ENCODE measurements around the gene FOXO3. TPM values are rescaled to one million over a fixed set of nuclear protein-coding genes. Genes with fewer than 3 reads are reported as not detected.

FOXO3 gene
- total and polyA plus RNA-seq, 2 of the 13 experiments (the other 11 are each of a cell fraction or from before 2014, with no cell fraction given) = 16.0 to 22.5 TPM

- TF ChIP-seq ZNF891 (CRISPR knock-in tag; IDR thresholded peaks at IDR 0.05) = no peak
- TF ChIP-seq HMGA1 (CRISPR knock-in tag; conservative IDR thresholded peaks at IDR 0.05) = no peak
- TF ChIP-seq ZNF281 (CRISPR knock-in tag; IDR thresholded peaks at IDR 0.05; ENCODE audit: borderline replicate concordance) = no peak
- TF ChIP-seq DRAP1 (CRISPR knock-in tag; IDR thresholded peaks at IDR 0.05) = no peak
- TF ChIP-seq ZMYM4 (CRISPR knock-in tag; IDR thresholded peaks at IDR 0.05) = no peak
- peak; percentile 48; the same call in 1 of the 2 replicates for TF ChIP-seq POLR2G (IDR thresholded peaks at IDR 0.05; ENCODE audit: low read depth, low read length)
- 0 out of 2 replicates have a peak, but pooled peaks have one; percentile 40 for TF ChIP-seq ARNT2 (CRISPR knock-in tag; IDR thresholded peaks at IDR 0.05; ENCODE audit: low read depth)
- no peak for TF ChIP-seq ETS1 (CRISPR knock-in tag; IDR thresholded peaks at IDR 0.05)
- no peak for TF ChIP-seq ZNF780A (CRISPR knock-in tag; IDR thresholded peaks at IDR 0.05)
- TF ChIP-seq ARHGAP35 (CRISPR knock-in tag; IDR thresholded peaks at IDR 0.05; ENCODE audit: borderline replicate concordance) = no peak
- TF ChIP-seq ZNF563 (CRISPR knock-in tag; IDR thresholded peaks at IDR 0.05) = no peak
- TF ChIP-seq PBX2 (CRISPR knock-in tag; IDR thresholded peaks at IDR 0.05) = no peak
- TF ChIP-seq JUN (CRISPR knock-in tag; IDR thresholded peaks at IDR 0.05) = no peak
- no peak for TF ChIP-seq ZNF292 (CRISPR knock-in tag; IDR thresholded peaks at IDR 0.05; ENCODE audit: borderline replicate concordance, low read depth)
- no peak; the same call in 1 of the 2 replicates for TF ChIP-seq ZNF552 (CRISPR knock-in tag; IDR thresholded peaks at IDR 0.05; ENCODE audit: borderline replicate concordance)
- TF ChIP-seq ZNF225 (CRISPR knock-in tag; IDR thresholded peaks at IDR 0.05) = no peak
- TF ChIP-seq ZFX (CRISPR knock-in tag; IDR thresholded peaks at IDR 0.05; ENCODE audit: low read depth) = peak; percentile 41
- peak; percentile 22; the same call in 1 of the 2 replicates for TF ChIP-seq KAT7 (CRISPR knock-in tag; IDR thresholded peaks at IDR 0.05; ENCODE audit: borderline replicate concordance)
- TF ChIP-seq ZNF234 (CRISPR knock-in tag; conservative IDR thresholded peaks at IDR 0.05) = no peak; the same call in 1 of the 2 replicates
- no peak for TF ChIP-seq ZFP37 (CRISPR knock-in tag; IDR thresholded peaks at IDR 0.05; ENCODE audit: borderline replicate concordance)
- TF ChIP-seq SCMH1 (CRISPR knock-in tag; IDR thresholded peaks at IDR 0.05; ENCODE audit: borderline replicate concordance) = no peak
- 0 out of 2 replicates have a peak, but pooled peaks have one; percentile 2 for TF ChIP-seq HOXA5 (CRISPR knock-in tag; IDR thresholded peaks at IDR 0.05)
- no peak for TF ChIP-seq ZNF17 (CRISPR knock-in tag; IDR thresholded peaks at IDR 0.05)
Observed at GRCh38 chr6:108557494-108558371, 3.0 kb upstream of the FOXO3 start (continued).
